Testis (tissue), 3 donors: Measurements from ENCODE around the gene SRSF8. TPM values are rescaled to one million over a fixed set of nuclear protein-coding genes. Genes with fewer than 3 reads are reported as not detected.
A peak's percentile ranks its signal among the peaks of the same experiment; 100 is the strongest.

Experiments
- DNase-seq: peaks from one replicate; pipeline ENCODE4 v3.0.0-alpha.2; 2019
- H3K27ac ChIP-seq, 2 donors: fragments of 200-600 bp; sonication (generic); one replicate each; pipeline ENCODE4 v1.5.1; 2019
- H3K27me3 ChIP-seq: fragments of 200-600 bp; sonication (generic); one replicate; pipeline ENCODE4 v1.5.1; 2019
- H3K36me3 ChIP-seq: fragments of 200-600 bp; sonication (generic); one replicate; pipeline ENCODE4 v1.5.1; 2017; ENCODE audit warnings: low read depth; ENCODE audit errors: missing control alignments
- H3K4me1 ChIP-seq: fragments of 200-600 bp; sonication (generic); one replicate; pipeline ENCODE4 v1.5.1; 2019
- H3K4me3 ChIP-seq, 2 donors: fragments of 200-600 bp; sonication (generic); one replicate each; pipeline ENCODE4 v1.5.1; 2017 to 2019
- H3K9me3 ChIP-seq: fragments of 200-600 bp; sonication (generic); one replicate; pipeline ENCODE4 v1.5.1; 2017
- POLR2A ChIP-seq: fragments of 450-650 bp; IDR thresholded peaks from one replicate; pipeline ENCODE4 v1.6.1; 2017; ENCODE audit warnings: antibody characterized with exemption, mild to moderate bottlenecking, moderate library complexity
- WGBS, 2 donors: methylation state at CpG; one replicate each; pipeline ENCODE4 v1.1.5; 2018; 5-methylcytosine and 5-hydroxymethylcytosine counted together
- intact Hi-C: fragments of 100-400 bp; cut with DNase I; formaldehyde crosslinking; loops from one replicate; pipeline ENCODE4 v1.15.1; 2023; ENCODE audit warnings: low total_unique reads
- polyA plus RNA-seq: library from polyadenylated mRNA; stranded (reverse); fragments of 350-450 nt; fragmentation: Illumina TruSeq; extraction: RNeasy Lipid Tissue Mini Kit (QIAGEN cat#74804); gene quantifications from one replicate; pipeline ENCODE4 v1.2.3, GENCODE V29; 2014; ENCODE audit warnings: low read depth, low replicate concordance; ENCODE audit not compliant: insufficient read depth
- total RNA-seq, 2 donors: library from RNA; depleted of rRNA; stranded (reverse); fragments of >200 nt; gene quantifications; one replicate each; pipeline ENCODE4 v1.2.3, GENCODE V29; 2016
- TF ChIP-seq, protein P1 (sequence below), 3 experiments: fragments of 450-650 bp in 2 of 3; fragments of 200-600 bp in 1 of 3; sonication (generic) in 1 of 3; IDR thresholded peaks; one replicate each; pipeline ENCODE4 v1.5.1; 2016 to 2019; ENCODE audit warnings: antibody characterized with exemption in 3 of 3, mild to moderate bottlenecking in 2 of 3, moderate library complexity in 1 of 3

SRSF8 gene
- total and polyA plus RNA-seq, 3 donors from 2014 or later: 30.0 to 37.2 (median 32.5) TPM

DNA sequence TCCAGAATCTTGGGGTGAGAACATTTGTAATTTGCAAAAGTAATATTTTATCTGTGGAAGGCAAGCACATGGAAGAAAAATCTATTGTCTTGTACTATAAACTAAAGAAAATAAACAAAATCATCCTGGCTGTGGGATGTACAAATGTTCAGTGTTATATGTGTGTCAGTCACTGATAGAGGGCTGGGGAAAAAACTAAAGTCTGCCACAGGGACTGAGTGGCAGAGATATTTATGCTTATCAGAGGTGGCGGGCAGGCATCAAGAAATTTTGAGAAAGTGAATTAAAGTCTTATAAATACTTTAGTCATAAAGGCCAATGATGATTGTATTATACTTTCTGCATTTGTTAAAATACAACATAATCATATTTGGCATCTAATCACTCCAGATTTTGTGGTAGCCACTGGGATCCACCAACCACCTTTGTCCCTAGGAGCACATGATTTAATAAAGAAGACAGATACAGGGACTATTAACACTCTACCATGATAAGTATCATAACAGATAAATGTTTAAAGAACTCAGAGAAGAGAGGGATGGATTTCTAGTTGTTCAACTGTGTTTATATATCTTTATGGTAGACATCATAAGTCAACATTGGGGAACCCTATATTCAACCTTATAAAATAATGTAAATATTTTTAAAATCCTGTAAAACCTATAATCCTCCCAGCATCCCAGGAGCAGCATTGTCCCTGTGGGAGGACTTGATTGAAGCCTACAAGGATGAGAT is 20.3 kb downstream of the SRSF8 start:
- intact Hi-C loops: no loop called here
- TF ChIP-seq POLR2A: no peak
- TF ChIP-seq, protein P1, sequence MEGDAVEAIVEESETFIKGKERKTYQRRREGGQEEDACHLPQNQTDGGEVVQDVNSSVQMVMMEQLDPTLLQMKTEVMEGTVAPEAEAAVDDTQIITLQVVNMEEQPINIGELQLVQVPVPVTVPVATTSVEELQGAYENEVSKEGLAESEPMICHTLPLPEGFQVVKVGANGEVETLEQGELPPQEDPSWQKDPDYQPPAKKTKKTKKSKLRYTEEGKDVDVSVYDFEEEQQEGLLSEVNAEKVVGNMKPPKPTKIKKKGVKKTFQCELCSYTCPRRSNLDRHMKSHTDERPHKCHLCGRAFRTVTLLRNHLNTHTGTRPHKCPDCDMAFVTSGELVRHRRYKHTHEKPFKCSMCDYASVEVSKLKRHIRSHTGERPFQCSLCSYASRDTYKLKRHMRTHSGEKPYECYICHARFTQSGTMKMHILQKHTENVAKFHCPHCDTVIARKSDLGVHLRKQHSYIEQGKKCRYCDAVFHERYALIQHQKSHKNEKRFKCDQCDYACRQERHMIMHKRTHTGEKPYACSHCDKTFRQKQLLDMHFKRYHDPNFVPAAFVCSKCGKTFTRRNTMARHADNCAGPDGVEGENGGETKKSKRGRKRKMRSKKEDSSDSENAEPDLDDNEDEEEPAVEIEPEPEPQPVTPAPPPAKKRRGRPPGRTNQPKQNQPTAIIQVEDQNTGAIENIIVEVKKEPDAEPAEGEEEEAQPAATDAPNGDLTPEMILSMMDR (IDR thresholded peaks at IDR 0.05): no peak
- Histone ChIP-seq H3K27ac (no peak overlapping the region), H3K36me3 (no peaks in the 10 kb centered on the region), H3K27me3 (no peaks in the 10 kb centered on the region), H3K4me1 (peaks cover 16% of the 10 kb centered on the region), H3K9me3 (no peaks in the 10 kb centered on the region), H3K4me3 (no peak overlapping the region)
- WGBS, 2 donors: 81 to 89% methylated on average over 1 of the region's 1 CpG
- no peak for DNase-seq

DNA sequence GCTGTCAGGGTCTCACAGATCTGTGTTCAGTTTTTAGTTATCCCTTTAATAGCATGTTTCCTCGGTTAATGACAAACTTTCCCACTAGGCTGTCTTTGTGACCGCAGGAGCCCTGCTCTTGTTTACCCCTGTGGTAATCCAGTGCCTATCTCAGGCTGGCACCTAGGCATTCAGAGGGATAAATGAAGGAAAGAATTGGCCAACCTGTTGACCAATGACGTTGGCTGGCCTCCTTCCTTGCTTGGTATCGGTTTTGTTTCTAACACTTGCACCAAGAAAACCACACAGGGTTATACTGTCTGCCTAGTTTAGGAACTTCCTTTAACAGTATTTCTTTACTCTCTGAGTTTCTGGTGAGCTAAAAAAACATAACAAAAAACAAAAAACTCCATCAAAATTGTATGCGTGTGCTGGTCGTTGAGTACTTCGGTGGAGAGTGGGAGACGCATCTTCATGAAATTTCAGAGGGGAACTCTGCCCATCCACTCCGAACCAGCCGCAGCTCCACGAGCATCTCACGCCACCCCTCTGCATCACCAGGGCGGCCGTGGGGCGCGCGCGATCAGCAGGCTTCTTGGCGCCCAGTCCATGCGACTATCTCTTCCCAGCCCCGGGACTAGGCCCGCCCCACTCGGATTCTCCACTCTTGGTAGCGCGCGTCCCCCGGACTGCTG is 22.4 kb downstream of the SRSF8 start:
- Histone ChIP-seq H3K4me3 (peak overlapping the region; percentile 73 to 81), H3K36me3 (no peaks in the 10 kb centered on the region), H3K4me1 (peaks cover 24% of the 10 kb centered on the region), H3K27ac (peak overlapping the region; percentile 86 to 93), H3K27me3 (no peaks in the 10 kb centered on the region), H3K9me3 (no peaks in the 10 kb centered on the region)
- TF ChIP-seq, protein P1 (IDR thresholded peaks at IDR 0.05): no peak
- no peak for TF ChIP-seq POLR2A
- DNase-seq: no peak
- 8% methylated on average over 20 to 27 of the region's 27 CpGs for WGBS, 2 donors
- intact Hi-C loops: no loop called here

DNA sequence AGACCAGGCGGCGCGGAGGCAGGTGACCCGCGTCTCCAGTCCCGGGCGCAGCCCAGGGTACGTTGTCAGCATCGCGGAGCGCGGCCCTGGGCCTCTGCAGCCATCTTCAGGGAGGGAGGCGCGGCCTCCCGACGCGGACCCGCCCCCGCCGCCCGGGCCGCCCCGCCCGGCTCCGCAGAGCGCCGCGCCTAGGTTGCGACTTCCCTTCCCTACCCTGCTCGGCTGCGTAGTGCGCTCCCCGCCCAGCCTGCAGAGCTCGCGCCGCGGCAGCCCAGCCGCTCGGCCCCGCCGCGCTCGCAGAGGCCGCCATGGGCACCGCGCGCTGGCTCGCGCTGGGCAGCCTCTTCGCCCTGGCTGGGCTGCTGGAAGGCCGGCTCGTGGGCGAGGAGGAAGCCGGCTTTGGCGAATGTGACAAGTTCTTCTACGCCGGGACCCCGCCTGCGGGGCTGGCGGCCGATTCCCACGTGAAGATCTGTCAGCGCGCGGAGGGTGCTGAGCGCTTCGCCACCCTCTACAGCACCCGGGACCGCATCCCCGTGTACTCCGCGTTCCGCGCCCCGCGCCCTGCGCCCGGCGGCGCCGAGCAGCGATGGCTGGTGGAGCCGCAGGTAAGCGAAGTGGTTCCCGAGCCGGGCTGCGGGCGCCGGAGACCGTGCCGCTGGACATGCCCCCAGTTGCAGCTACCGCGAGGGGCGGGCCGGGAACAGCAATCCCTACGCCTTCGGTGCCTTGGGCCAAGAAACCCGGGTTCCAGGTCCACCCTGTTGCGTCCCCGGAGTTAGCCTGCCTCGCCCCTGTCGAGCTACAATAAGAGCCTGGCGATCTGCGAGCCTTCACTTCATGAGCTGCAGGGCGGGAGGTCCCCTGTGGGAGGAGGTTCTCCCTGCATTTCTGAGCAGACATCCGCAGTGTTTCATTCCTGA is 23.2 kb downstream of the SRSF8 start, which contains the start of gene ENDOD1:
Gene ENDOD1, plus strand, starts transcription at position 227 of the 923 bp plus-strand sequence. Its CDS starts 82 bp downstream, at position 309.
- peak; percentile 86 for DNase-seq
- Histone ChIP-seq H3K4me3 (peak within 1 kb of the TSS; percentile 73 to 81), H3K4me1 (peaks cover 24% of the 10 kb centered on the region), H3K27ac (peak within 1 kb of the TSS; percentile 86 to 93), H3K9me3 (no peaks in the 10 kb centered on the region), H3K36me3 (no peaks in the 10 kb centered on the region), H3K27me3 (no peaks in the 10 kb centered on the region)
- intact Hi-C loops: no loop called here
- 1% methylated on average over 86 of the region's 106 CpGs; no CpG with 5 or more reads in 1 of the 2 donors for WGBS, 2 donors
- peak; percentile 27 for TF ChIP-seq POLR2A
- TF ChIP-seq, protein P1 (IDR thresholded peaks at IDR 0.05): no peak

DNA sequence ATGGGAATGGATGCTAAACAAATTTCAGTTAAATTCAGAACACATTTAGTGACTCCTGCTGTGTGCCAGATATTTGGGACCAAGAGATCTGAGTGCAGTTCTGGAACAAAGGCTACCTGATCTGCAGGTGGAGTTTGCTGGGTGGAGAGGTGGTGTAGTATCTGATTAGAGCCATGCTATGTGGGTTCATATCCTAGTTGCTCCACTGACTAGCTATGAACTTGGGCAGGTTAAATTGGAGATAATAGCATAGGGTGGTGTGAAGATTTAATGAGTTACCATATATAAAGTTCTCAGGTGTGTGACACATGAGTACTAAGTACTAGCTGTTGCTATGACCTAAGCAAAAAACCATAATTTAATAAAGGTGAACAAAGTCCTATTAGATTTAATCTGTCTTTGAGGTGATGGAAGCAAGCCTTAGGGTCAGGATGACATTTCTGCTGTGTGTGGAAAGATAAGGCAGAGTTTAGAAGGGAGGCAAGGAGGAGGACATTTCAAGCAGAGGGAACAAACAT is 25.0 kb downstream of the SRSF8 start:
- Histone ChIP-seq H3K4me1 (peaks cover 24% of the 10 kb centered on the region), H3K4me3 (no peak overlapping the region), H3K9me3 (no peaks in the 10 kb centered on the region), H3K27me3 (no peaks in the 10 kb centered on the region), H3K36me3 (no peaks in the 10 kb centered on the region), H3K27ac (no peak overlapping the region)
- intact Hi-C loops: no loop called here
- no peak for DNase-seq
- TF ChIP-seq POLR2A: no peak
- TF ChIP-seq, protein P1 (IDR thresholded peaks at IDR 0.05): no peak
